Esophagus muscularis mucosa (tissue), 4 donors: ENCODE results near the gene SCLT1.

Experiments
- EP300 ChIP-seq: sonication (generic); formaldehyde crosslinking; IDR thresholded peaks from one replicate; pipeline ENCODE4 v1.6.1; 2017; ENCODE audit warnings: antibody characterized with exemption
- POLR2A ChIP-seq: fragments of 450-650 bp; IDR thresholded peaks from one replicate; pipeline ENCODE4 v1.6.1; 2017; ENCODE audit warnings: antibody characterized with exemption, moderate library complexity, mild to moderate bottlenecking, low read depth
- TF ChIP-seq, protein P1 (sequence below), 3 experiments: fragments of 200-600 bp in 2 of 3; fragments of 450-650 bp in 1 of 3; sonication (generic) in 2 of 3; IDR thresholded peaks; one replicate each; pipeline ENCODE4 v1.5.1; 2017 to 2019; ENCODE audit warnings: antibody characterized with exemption in 3 of 3, mild to moderate bottlenecking in 2 of 3, moderate library complexity in 1 of 3

DNA sequence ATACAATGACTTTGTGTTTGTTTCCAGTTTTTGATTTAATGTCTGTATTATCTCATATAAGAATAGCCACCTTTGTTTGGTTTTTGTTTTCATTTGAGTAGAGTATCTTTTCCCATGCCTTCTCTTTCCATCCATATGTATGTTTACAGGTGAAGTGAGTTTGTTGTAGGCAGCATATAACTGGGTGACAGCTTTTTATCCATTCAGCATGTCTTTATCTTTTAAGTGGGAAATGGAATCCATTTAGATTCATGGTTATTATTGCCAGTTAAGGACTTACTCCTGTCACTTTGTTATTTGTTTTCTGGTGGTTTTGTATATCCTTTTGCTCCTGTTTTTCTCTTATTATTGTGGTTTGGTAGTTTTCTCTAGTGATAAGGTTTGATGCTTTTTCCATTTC, 34.3 kb downstream of the SCLT1 start:
- TF ChIP-seq, protein P1, sequence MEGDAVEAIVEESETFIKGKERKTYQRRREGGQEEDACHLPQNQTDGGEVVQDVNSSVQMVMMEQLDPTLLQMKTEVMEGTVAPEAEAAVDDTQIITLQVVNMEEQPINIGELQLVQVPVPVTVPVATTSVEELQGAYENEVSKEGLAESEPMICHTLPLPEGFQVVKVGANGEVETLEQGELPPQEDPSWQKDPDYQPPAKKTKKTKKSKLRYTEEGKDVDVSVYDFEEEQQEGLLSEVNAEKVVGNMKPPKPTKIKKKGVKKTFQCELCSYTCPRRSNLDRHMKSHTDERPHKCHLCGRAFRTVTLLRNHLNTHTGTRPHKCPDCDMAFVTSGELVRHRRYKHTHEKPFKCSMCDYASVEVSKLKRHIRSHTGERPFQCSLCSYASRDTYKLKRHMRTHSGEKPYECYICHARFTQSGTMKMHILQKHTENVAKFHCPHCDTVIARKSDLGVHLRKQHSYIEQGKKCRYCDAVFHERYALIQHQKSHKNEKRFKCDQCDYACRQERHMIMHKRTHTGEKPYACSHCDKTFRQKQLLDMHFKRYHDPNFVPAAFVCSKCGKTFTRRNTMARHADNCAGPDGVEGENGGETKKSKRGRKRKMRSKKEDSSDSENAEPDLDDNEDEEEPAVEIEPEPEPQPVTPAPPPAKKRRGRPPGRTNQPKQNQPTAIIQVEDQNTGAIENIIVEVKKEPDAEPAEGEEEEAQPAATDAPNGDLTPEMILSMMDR (IDR thresholded peaks at IDR 0.05) = no peak
- no peak for TF ChIP-seq POLR2A
- no peak for TF ChIP-seq EP300
